ENCODE measurements around the gene LONP2. TPM values are rescaled to one million over a fixed set of nuclear protein-coding genes. Genes with fewer than 3 reads are reported as not detected.

LONP2 gene
- total and polyA plus RNA-seq, 10 of the 15 experiments (the other 5 are each of a cell fraction or from before 2014, with no cell fraction given) = 8.3 to 48.0 (median 34.8) TPM

DNA sequence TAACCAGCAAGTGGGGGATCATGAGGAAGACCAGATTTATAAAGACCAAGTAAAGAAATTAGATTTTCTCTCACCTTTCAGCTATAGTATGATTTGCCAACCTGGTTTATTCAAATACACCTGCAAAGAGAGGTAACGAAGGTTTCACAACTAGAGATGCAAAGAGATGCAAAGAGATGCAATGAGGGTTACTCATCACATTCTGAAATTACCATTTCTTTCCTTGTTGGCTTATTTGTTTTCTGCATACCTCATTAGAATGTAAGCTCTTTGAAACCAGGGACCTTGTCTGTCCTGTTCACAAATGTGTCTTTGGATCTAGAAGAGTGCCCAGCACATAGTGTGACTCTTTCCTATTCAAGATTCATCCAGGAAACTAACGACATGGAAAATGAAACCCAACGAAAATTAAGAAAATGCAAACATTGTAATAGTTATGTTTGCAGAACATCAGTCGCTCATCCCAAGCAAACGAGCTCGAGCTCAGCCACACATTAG is 9.0 kb upstream of the LONP2 start:
- H3K79me2 ChIP-seq (ENCODE audit: control insufficient read depth, insufficient read depth, low read length) = no peaks in the 10 kb centered on the region
- ATAC-seq (no peak), FAIRE-seq (no peak), DNase-seq (ENCODE audit: low read depth, low spot score) (no peak)
- H3K4me1 ChIP-seq (ENCODE audit: control insufficient read depth, insufficient read depth, low read length) = peaks cover 3% of the 10 kb centered on the region
- SMC1A ChIA-PET (ENCODE audit: uncharacterized antibody, unreplicated experiment) = interaction anchor here (1.9 kb wide), 1 partner anchor 106 kb away, joined by 3 read pairs; no protein-coding TSS in a partner anchor
- no peak overlapping the region for H2AFZ ChIP-seq (ENCODE audit: control insufficient read depth, low read depth, low read length)
- no TSS peak for BruUV-seq (replicated peaks)
- TF ChIP-seq CHD4 (IDR thresholded peaks at IDR 0.05) (no peak), ZNF24 (IDR thresholded peaks at IDR 0.05) (no peak), EP300 (IDR thresholded peaks at IDR 0.05; ENCODE audit: borderline replicate concordance in 1 of 2, control insufficient read depth in 1 of 2, low read depth in 2 of 2, low read length in 2 of 2) (no peak), CBFB (IDR thresholded peaks at IDR 0.05; ENCODE audit: low read depth) (no peak), FOS (IDR thresholded peaks at IDR 0.05; ENCODE audit: borderline replicate concordance, extremely low read depth, insufficient read length) (no peak), DPF2 (IDR thresholded peaks at IDR 0.05) (no peak), ZNF207 (IDR thresholded peaks at IDR 0.05; ENCODE audit: borderline replicate concordance) (no peak), SMARCA5 (IDR thresholded peaks at IDR 0.05) (no peak), MEF2A (IDR thresholded peaks at IDR 0.05; ENCODE audit: insufficient read depth, low read depth, low read length) (no peak), POLR2A (IDR thresholded peaks at IDR 0.05; ENCODE audit: low read depth, low read length) (no peak)
- TF ChIP-seq, protein P1, sequence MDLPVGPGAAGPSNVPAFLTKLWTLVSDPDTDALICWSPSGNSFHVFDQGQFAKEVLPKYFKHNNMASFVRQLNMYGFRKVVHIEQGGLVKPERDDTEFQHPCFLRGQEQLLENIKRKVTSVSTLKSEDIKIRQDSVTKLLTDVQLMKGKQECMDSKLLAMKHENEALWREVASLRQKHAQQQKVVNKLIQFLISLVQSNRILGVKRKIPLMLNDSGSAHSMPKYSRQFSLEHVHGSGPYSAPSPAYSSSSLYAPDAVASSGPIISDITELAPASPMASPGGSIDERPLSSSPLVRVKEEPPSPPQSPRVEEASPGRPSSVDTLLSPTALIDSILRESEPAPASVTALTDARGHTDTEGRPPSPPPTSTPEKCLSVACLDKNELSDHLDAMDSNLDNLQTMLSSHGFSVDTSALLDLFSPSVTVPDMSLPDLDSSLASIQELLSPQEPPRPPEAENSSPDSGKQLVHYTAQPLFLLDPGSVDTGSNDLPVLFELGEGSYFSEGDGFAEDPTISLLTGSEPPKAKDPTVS (IDR thresholded peaks at IDR 0.05; ENCODE audit: low read depth, low read length) = no peak
- TF ChIP-seq, protein P2, sequence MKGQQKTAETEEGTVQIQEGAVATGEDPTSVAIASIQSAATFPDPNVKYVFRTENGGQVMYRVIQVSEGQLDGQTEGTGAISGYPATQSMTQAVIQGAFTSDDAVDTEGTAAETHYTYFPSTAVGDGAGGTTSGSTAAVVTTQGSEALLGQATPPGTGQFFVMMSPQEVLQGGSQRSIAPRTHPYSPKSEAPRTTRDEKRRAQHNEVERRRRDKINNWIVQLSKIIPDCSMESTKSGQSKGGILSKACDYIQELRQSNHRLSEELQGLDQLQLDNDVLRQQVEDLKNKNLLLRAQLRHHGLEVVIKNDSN (IDR thresholded peaks at IDR 0.05; ENCODE audit: borderline replicate concordance, extremely low read length, insufficient read depth, low read depth, low read length) = no peak
- in situ Hi-C loops (cut with MboI) = no loop called here
- intact Hi-C loops (cut with micrococcal nuclease; ENCODE audit: unreplicated experiment) = no loop called here
- no peak overlapping the region for H3K27ac ChIP-seq (ENCODE audit: control insufficient read depth, insufficient read depth)
- no peaks in the 10 kb centered on the region for H3K36me3 ChIP-seq (ENCODE audit: control insufficient read depth in 2 of 2, insufficient read depth in 2 of 2, low read length in 1 of 2)
- no peak overlapping the region for H3K9ac ChIP-seq (ENCODE audit: control insufficient read depth, insufficient read depth, low read length)
- CTCF ChIA-PET = interaction anchor here (1.3 to 1.7 kb wide), 4 partner anchors 16 to 395 kb away, joined by 3 to 8 read pairs (median 6); no protein-coding TSS in a partner anchor
- H3K27me3 ChIP-seq (replicated peaks in 1 of 2; ENCODE audit: control insufficient read depth in 2 of 2, insufficient read depth in 2 of 2, low read length in 1 of 2) = no peaks in the 10 kb centered on the region
- POLR2A ChIA-PET = no interaction called here
- no peaks in the 10 kb centered on the region; the same call in 2 of the 3 replicates for H3K9me3 ChIP-seq (replicated peaks; ENCODE audit: control insufficient read depth, insufficient read depth, low read length)
- RAD21 ChIA-PET (ENCODE audit: unreplicated experiment) = interaction anchor here (1.2 to 1.6 kb wide), 3 partner anchors 174 to 395 kb away, joined by 3 to 6 read pairs (median 4); no protein-coding TSS in a partner anchor
- WGBS (ENCODE audit: insufficient coverage, insufficient replicate concordance, low lambda C conversion rate, missing lambda C conversion rate) = 14% methylated on average over 6 of the region's 6 CpGs
- no peaks in the 10 kb centered on the region for H4K20me1 ChIP-seq (ENCODE audit: control insufficient read depth, insufficient read depth)
- no peak overlapping the region for H3K4me3 ChIP-seq
- H3K4me2 ChIP-seq (ENCODE audit: control insufficient read depth, insufficient read depth) = no peak overlapping the region
